Vagina (tissue), 2 donors: ENCODE data around the gene SLC18A2.

ENCODE experiments used
- CTCF ChIP-seq, 3 experiments: fragments of 450-650 bp in 2 of 3; fragments of 200-600 bp in 1 of 3; sonication (generic) in 1 of 3; IDR thresholded peaks; one replicate each; pipeline ENCODE4 v1.5.1; 2017 to 2019; ENCODE audit warnings: antibody characterized with exemption in 3 of 3, mild to moderate bottlenecking in 2 of 3, moderate library complexity in 2 of 3
- POLR2A ChIP-seq, 2 donors: fragments of 450-650 bp; IDR thresholded peaks; one replicate each; pipeline ENCODE4 v1.6.1; 2017; ENCODE audit warnings: antibody characterized with exemption in 2 of 2, mild to moderate bottlenecking in 2 of 2, moderate library complexity in 2 of 2
- POLR2AphosphoS5 ChIP-seq, 2 donors: sonication (generic); formaldehyde crosslinking; IDR thresholded peaks; one replicate each; pipeline ENCODE4 v1.9.0; 2017; ENCODE audit warnings: antibody characterized with exemption in 2 of 2, mild to moderate bottlenecking in 2 of 2, low read depth in 1 of 2; ENCODE audit not compliant: insufficient read depth in 1 of 2

GRCh38 chr10:117324367-117324766, 83.5 kb downstream of the SLC18A2 start:
- TF ChIP-seq POLR2AphosphoS5 (IDR thresholded peaks at IDR 0.05; ENCODE audit: insufficient read depth in 1 of 2, low read depth in 1 of 2) (no peak), CTCF (IDR thresholded peaks at IDR 0.05) (no peak), POLR2A (IDR thresholded peaks at IDR 0.05) (no peak)
